ENCODE results near the gene ATP8A1. TPM values are rescaled to one million over a fixed set of nuclear protein-coding genes. Genes with fewer than 3 reads are reported as not detected.
A peak's percentile ranks its signal among the peaks of the same experiment; 100 is the strongest.

The ATP8A1 gene
- total and polyA plus RNA-seq, 2 of the 4 experiments (the other 2 are of a cell fraction), result 0.12 to 0.36 TPM

DNA sequence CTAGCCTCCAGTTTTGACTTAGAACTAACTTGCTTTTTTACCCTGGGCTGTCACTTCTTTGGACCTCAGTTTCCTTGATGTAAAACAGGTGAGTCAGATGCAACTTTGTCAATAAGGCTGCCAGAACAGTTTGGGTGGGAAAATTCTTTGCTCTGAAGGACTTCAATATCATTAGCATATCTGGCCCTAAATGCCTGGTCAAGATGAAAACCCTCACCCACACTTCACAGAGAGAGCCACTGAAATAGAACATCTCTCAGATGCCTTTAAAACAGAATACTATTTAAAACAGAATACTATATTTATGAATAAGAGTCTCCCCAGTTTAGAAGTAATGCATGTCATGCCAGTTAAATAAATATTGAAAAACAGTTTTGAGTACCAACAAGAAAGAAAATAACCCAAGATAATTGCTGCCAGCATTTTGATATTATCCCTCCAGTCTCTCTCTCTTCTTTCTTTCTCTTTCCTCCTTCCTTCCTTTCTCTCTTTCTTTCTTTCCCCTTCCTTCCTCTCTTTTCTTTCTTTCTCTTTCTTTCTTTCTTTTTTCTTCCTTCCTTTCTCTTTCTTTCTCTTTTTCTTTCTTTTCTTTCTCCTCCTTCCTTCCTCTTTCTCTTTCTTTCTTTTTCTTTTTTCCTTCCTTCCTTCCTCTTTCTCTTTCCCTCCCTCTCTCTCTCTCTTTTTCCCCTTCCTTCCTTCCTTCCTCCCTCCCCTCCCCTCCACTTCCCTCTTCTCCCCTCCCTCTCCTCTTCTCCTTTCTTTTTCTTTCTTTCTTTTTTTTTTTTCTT lies 292.4 kb downstream of the ATP8A1 start:
- Histone ChIP-seq H4K5ac (ENCODE audit: low read depth, low read length) (peak overlapping the region; percentile 90; the same call in 1 of the 2 replicates), H3K4me1 (ENCODE audit: control insufficient read depth, insufficient read depth, low read length) (peaks cover 10% of the 10 kb centered on the region; the same call in 1 of the 2 replicates), H3K56ac (ENCODE audit: extremely low read depth, insufficient read depth, low read length) (no peak overlapping the region), H3K4me2 (ENCODE audit: low read depth, low read length) (no peak overlapping the region), H2AK9ac (replicated peaks; ENCODE audit: low read depth, low read length, poor library complexity) (no peak overlapping the region), H3K9me1 (ENCODE audit: insufficient read depth, low read length) (no peaks in the 10 kb centered on the region), H2BK15ac (ENCODE audit: low read depth, low read length) (no peak overlapping the region), H2BK5ac (ENCODE audit: low read depth, low read length, poor library complexity, severe bottlenecking) (peak overlapping the region; percentile 11), H3K27ac (ENCODE audit: insufficient read depth, low read length) (peak overlapping the region; percentile 66; the same call in 1 of the 2 replicates), H3K4ac (ENCODE audit: low read depth, low read length) (no peak overlapping the region), H3K9me3 (ENCODE audit: control insufficient read depth, insufficient read depth, low read length) (peaks cover 2% of the 10 kb centered on the region), H4K8ac (ENCODE audit: low read depth in 2 of 2, low read length in 2 of 2) (no peak overlapping the region), H3K36me3 (ENCODE audit: control insufficient read depth, insufficient read depth, low read length) (no peaks in the 10 kb centered on the region), H2BK20ac (ENCODE audit: low read depth, low read length) (no peak overlapping the region), H4K91ac (ENCODE audit: insufficient read depth, low read depth, low read length) (no peak overlapping the region), H4K20me1 (ENCODE audit: insufficient read depth, low read length) (no peaks in the 10 kb centered on the region), H2AFZ (replicated peaks; ENCODE audit: low read length, poor library complexity) (no peak overlapping the region), H3K18ac (ENCODE audit: low read depth, low read length) (peak overlapping the region; percentile 87), H3K79me1 (ENCODE audit: low read depth in 1 of 2, low read length in 2 of 2) (no peaks in the 10 kb centered on the region), H3K14ac (replicated peaks; ENCODE audit: low read depth, low read length) (no peak overlapping the region), H3K23ac (ENCODE audit: low read depth, low read length) (no peak overlapping the region), H3K9ac (ENCODE audit: low read depth, low read length) (no peak overlapping the region), H2BK120ac (ENCODE audit: low read depth, low read length) (no peak overlapping the region), H3K4me3 (ENCODE audit: insufficient read depth, low read depth, low read length) (no peak overlapping the region), H3K27me3 (ENCODE audit: control insufficient read depth, insufficient read depth, low read length) (no peaks in the 10 kb centered on the region), H2AK5ac (ENCODE audit: low read depth, low read length) (no peak overlapping the region)
- DNase-seq (no peak), ATAC-seq (ENCODE audit: low read depth) (no peak)
- dilution Hi-C loops (cut with HindIII; ENCODE audit: low sequenced_read_pairs, unreplicated experiment) (no loop called here), intact Hi-C loops (cut with micrococcal nuclease) (no loop called here), in situ Hi-C loops (cut with MboI; ENCODE audit: low sequenced_read_pairs) (loop anchor here (5.0 kb wide), 1 partner anchor 153 kb away; no protein-coding TSS in a partner anchor)
- TF ChIP-seq, protein P1, sequence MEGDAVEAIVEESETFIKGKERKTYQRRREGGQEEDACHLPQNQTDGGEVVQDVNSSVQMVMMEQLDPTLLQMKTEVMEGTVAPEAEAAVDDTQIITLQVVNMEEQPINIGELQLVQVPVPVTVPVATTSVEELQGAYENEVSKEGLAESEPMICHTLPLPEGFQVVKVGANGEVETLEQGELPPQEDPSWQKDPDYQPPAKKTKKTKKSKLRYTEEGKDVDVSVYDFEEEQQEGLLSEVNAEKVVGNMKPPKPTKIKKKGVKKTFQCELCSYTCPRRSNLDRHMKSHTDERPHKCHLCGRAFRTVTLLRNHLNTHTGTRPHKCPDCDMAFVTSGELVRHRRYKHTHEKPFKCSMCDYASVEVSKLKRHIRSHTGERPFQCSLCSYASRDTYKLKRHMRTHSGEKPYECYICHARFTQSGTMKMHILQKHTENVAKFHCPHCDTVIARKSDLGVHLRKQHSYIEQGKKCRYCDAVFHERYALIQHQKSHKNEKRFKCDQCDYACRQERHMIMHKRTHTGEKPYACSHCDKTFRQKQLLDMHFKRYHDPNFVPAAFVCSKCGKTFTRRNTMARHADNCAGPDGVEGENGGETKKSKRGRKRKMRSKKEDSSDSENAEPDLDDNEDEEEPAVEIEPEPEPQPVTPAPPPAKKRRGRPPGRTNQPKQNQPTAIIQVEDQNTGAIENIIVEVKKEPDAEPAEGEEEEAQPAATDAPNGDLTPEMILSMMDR (conservative IDR thresholded peaks at IDR 0.05; ENCODE audit: low read depth, low read length), result no peak
- no peak for TF ChIP-seq NFE2L2 (IDR thresholded peaks at IDR 0.05; ENCODE audit: low read depth, low read length)
- no peak for TF ChIP-seq SMC3 (IDR thresholded peaks at IDR 0.05; ENCODE audit: low read depth, low read length)
- no peak for TF ChIP-seq RCOR1 (IDR thresholded peaks at IDR 0.05; ENCODE audit: insufficient replicate concordance, low read length)
- TF ChIP-seq POLR2A (IDR thresholded peaks at IDR 0.05; ENCODE audit: low read depth, low read length), result no peak
- no TSS peak for BruUV-seq (replicated peaks)
- POLR2A ChIA-PET (ENCODE audit: unreplicated experiment), result no interaction called here
- CTCF ChIA-PET, result no interaction called here

Data from IMR-90 (cell line).